ENCODE measurements around the gene FGD1.

GRCh38 chrX:54444752-54445151 is 51.3 kb downstream of the FGD1 start:
- no peak for TF ChIP-seq CTCF (IDR thresholded peaks at IDR 0.05)
- TF ChIP-seq POLR2A (IDR thresholded peaks at IDR 0.05): no peak
